Glomerular visceral epithelial cell (primary cell): Measurements from ENCODE around the gene GPR35.

Experiments used
- DNase-seq: peaks from one replicate; pipeline ENCODE4 v3.0.0-alpha.2; 2016; ENCODE audit errors: extremely low spot score

The GPR35 gene

GRCh38 chr2:240624950-240625621 lies at the start of gene GPR35:
TSS of gene GPR35 (plus strand) at chr2:240625480. CDS start at chr2:240629953, 4,473 bp downstream.
- DNase-seq: peak; percentile 96

- no peak for DNase-seq
Measured at GRCh38 chr2:240576036-240576435, 49.2 kb upstream of the GPR35 start.

- no peak for DNase-seq
Measured at GRCh38 chr2:240576436-240577205, 48.7 kb upstream of the GPR35 start.

- no peak for DNase-seq
Measured at GRCh38 chr2:240577281-240578109, 47.8 kb upstream of the GPR35 start.

- DNase-seq: no peak
Measured at GRCh38 chr2:240578110-240578450, 47.2 kb upstream of the GPR35 start.

GRCh38 chr2:240578488-240578887 lies 46.8 kb upstream of the GPR35 start:
- no peak for DNase-seq

- DNase-seq: no peak
Measured at GRCh38 chr2:240579071-240579762, 46.1 kb upstream of the GPR35 start.

GRCh38 chr2:240579771-240580614 lies 45.3 kb upstream of the GPR35 start:
- peak; percentile 91 for DNase-seq

GRCh38 chr2:240581811-240582210 lies 43.5 kb upstream of the GPR35 start:
- no peak for DNase-seq

- no peak for DNase-seq
Measured at GRCh38 chr2:240582781-240583180, 42.5 kb upstream of the GPR35 start.

- no peak for DNase-seq
Measured at GRCh38 chr2:240583774-240584173, 41.5 kb upstream of the GPR35 start.

GRCh38 chr2:240584486-240585031 lies 40.7 kb upstream of the GPR35 start:
- peak; percentile 41 for DNase-seq

- DNase-seq: peak; percentile 29
Measured at GRCh38 chr2:240585101-240585500, 40.2 kb upstream of the GPR35 start.

- DNase-seq: no peak
Measured at GRCh38 chr2:240585681-240586197, 39.5 kb upstream of the GPR35 start.

- DNase-seq: peak; percentile 96
Measured at GRCh38 chr2:240586198-240586918, 38.9 kb upstream of the GPR35 start, which contains the start of gene CAPN10. TSS of gene CAPN10 (plus strand) at chr2:240586734. CDS start at chr2:240586912, 178 bp downstream.

- DNase-seq: peak; percentile 39
Measured at GRCh38 chr2:240586919-240587800, 38.1 kb upstream of the GPR35 start.

GRCh38 chr2:240588006-240588655 lies 37.1 kb upstream of the GPR35 start:
- no peak for DNase-seq

- no peak for DNase-seq
Measured at GRCh38 chr2:240588669-240589068, 36.6 kb upstream of the GPR35 start.
